ENCODE measurements around the gene ABHD8.
A peak's percentile ranks its signal among the peaks of the same experiment; 100 is the strongest.

ABHD8 gene

DNA sequence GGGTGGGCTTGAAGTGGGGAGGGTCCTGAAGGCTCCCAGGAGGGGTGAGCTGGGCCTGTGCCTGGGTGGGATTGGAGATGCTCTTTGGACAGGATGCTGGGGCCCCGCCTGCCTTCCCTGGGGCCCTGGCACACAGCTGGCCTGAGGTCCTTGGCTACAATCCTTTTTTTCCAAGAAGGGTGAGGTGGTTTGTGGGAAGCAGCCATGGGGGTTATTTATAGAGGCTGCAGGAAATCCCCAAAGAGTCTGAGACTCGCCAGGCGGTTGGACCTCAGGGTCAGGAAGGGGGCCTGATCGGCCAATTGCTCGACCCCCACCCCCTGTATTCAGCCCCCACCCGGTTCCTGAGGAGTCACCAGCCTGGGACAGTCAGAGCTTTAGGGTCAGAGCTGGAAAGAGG lies 44.1 kb upstream of the ABHD8 start:
- Histone ChIP-seq H3K27me3 (no peaks in the 10 kb centered on the region), H3K4me3 (ENCODE audit: low read depth, low read length) (no peak overlapping the region), H3K36me3 (no peaks in the 10 kb centered on the region), H3K4me1 (no peaks in the 10 kb centered on the region), H3K9me3 (no peaks in the 10 kb centered on the region)
- DNase-seq = no peak
- TF ChIP-seq, protein P1, sequence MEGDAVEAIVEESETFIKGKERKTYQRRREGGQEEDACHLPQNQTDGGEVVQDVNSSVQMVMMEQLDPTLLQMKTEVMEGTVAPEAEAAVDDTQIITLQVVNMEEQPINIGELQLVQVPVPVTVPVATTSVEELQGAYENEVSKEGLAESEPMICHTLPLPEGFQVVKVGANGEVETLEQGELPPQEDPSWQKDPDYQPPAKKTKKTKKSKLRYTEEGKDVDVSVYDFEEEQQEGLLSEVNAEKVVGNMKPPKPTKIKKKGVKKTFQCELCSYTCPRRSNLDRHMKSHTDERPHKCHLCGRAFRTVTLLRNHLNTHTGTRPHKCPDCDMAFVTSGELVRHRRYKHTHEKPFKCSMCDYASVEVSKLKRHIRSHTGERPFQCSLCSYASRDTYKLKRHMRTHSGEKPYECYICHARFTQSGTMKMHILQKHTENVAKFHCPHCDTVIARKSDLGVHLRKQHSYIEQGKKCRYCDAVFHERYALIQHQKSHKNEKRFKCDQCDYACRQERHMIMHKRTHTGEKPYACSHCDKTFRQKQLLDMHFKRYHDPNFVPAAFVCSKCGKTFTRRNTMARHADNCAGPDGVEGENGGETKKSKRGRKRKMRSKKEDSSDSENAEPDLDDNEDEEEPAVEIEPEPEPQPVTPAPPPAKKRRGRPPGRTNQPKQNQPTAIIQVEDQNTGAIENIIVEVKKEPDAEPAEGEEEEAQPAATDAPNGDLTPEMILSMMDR (IDR thresholded peaks at IDR 0.05; ENCODE audit: low read depth, low read length) = no peak

DNA sequence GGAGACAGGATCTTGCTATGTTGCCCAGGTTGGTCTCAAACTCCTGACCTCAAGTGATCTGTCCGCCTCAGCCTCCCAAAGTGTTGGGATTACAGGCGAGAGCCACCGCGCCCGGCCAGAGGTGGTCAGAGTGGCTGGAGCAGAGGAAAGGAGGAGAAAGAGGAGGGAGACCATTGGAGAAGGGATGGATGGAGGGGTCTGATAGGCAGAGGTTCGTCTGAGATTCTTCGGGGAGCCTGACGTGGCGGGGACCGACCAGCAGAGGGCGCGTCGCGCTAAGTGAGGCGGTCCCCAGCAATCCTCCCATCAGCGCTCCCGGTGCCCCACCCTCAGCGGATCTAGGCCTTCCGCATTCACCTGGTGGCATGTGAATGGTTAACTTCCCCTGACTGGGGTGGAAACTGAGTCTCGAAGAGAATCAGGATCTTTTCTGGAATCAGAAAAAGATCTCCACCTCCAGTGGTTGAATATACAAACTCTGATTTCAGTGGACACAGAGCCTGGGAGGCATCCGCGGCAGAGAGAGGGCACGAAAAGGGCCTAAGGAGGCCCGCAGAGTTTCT lies 43.0 kb upstream of the ABHD8 start:
- peak; percentile 78 for DNase-seq
- no peaks in the 10 kb centered on the region for H3K27me3 ChIP-seq
- no peak overlapping the region for H3K4me3 ChIP-seq (ENCODE audit: low read depth, low read length)
- TF ChIP-seq, protein P1 (IDR thresholded peaks at IDR 0.05; ENCODE audit: low read depth, low read length) = peak; percentile 87
- H3K9me3 ChIP-seq = no peaks in the 10 kb centered on the region
- no peaks in the 10 kb centered on the region; the same call in 1 of the 2 replicates for H3K36me3 ChIP-seq
- H3K4me1 ChIP-seq = no peaks in the 10 kb centered on the region

DNA sequence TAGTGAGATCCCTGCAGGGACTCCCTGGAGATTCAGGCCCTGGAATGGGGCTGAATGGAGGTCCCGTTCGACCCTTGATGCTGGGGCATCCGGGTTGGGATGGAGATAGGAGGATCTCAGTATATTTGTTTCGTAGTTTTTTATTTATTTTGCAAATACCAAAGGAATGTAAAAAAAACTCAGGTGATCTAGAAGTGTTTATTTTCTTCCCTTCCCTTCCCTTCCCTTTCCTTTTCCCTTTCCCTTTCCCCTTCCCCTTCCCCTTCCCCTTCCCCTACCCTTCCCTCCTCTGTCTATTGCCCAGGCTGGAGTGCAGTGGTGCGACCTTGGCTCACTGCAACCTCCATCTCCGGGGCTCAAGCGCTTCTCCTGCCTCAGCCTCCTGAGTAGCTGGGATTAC lies 38.6 kb upstream of the ABHD8 start:
- TF ChIP-seq, protein P1 (IDR thresholded peaks at IDR 0.05; ENCODE audit: low read depth, low read length) = no peak
- Histone ChIP-seq H3K36me3 (no peaks in the 10 kb centered on the region; the same call in 1 of the 2 replicates), H3K27me3 (no peaks in the 10 kb centered on the region), H3K9me3 (no peaks in the 10 kb centered on the region), H3K4me1 (no peaks in the 10 kb centered on the region), H3K4me3 (ENCODE audit: low read depth, low read length) (no peak overlapping the region)
- DNase-seq = no peak

DNA sequence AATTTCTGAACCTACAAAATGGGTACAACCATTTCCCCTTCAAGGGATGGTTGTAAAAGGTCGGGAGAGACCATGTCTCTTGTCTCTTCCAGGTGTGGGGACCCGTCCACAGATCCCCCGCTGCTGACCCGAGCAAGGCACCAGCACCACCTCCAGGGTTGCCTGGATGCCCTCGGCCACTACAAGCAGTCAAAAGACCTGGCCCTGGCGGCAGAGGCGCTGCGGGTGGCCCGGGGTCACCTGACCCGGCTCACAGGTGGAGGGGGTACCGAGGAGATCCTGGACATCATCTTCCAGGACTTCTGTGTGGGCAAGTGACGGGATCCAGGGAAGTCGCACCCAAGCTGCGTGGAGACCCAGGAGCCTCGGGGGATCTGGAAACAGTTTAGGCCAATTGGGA lies 38.2 kb upstream of the ABHD8 start:
- Histone ChIP-seq H3K4me1 (no peaks in the 10 kb centered on the region), H3K4me3 (ENCODE audit: low read depth, low read length) (no peak overlapping the region), H3K27me3 (no peaks in the 10 kb centered on the region), H3K9me3 (no peaks in the 10 kb centered on the region), H3K36me3 (no peaks in the 10 kb centered on the region; the same call in 1 of the 2 replicates)
- TF ChIP-seq, protein P1 (IDR thresholded peaks at IDR 0.05; ENCODE audit: low read depth, low read length) = no peak
- DNase-seq = no peak

DNA sequence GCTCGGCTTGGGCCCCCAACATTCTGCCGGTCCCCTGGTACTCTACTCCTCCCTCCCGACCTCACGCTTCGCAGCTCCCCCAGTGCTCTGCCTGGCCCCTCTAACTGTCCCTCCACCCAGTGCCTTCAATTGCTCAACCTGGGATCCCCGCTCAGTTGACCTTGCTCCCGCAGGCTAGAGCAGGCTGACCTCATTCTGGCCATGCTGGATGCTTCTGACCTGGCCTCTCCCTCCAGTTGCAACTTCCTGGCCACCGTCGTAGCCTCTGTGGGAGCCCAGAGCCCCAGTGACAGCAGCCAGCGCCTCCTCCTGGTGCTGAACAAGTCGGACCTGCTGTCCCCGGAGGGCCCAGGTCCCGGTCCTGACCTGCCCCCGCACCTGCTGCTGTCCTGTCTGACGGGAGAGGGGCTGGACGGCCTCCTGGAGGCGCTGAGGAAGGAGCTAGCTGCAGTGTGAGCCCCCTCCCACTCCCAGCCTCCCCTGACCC lies 37.7 kb upstream of the ABHD8 start:
- TF ChIP-seq, protein P1 (IDR thresholded peaks at IDR 0.05; ENCODE audit: low read depth, low read length) = no peak
- Histone ChIP-seq H3K4me1 (no peaks in the 10 kb centered on the region), H3K36me3 (no peaks in the 10 kb centered on the region; the same call in 1 of the 2 replicates), H3K4me3 (ENCODE audit: low read depth, low read length) (no peak overlapping the region), H3K9me3 (no peaks in the 10 kb centered on the region), H3K27me3 (no peaks in the 10 kb centered on the region)
- no peak for DNase-seq

DNA sequence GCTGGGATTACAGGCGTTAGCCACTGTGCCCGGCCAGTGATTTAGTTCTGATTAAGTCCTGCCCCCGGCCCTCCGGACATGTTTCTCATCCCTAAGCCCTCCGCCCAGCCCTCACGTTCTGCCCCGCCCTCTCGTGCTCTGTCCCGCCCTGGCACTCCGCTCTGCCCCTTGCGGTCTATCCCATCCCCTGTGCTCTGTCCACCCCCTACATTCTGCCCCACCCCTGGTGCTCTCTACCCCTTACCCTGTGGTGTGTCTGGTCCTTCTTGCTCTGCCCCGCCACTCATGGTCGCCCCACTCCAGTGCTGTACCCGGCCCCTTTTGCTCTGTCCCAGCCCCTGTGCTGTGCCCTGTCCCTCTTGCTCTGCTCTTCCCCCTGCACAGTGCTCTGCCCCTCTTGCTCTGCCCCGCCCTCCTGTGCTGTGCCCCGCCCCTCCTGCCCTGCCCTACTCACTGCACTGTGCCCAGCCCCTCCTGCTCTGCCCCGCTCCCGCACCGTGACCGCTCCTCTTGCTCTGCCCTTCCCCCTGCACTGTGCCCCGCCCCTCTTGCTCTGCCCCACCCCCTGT lies 37.2 kb upstream of the ABHD8 start:
- Histone ChIP-seq H3K27me3 (no peaks in the 10 kb centered on the region), H3K4me1 (no peaks in the 10 kb centered on the region), H3K4me3 (ENCODE audit: low read depth, low read length) (no peak overlapping the region), H3K9me3 (no peaks in the 10 kb centered on the region), H3K36me3 (no peaks in the 10 kb centered on the region; the same call in 1 of the 2 replicates)
- DNase-seq = no peak
- TF ChIP-seq, protein P1 (IDR thresholded peaks at IDR 0.05; ENCODE audit: low read depth, low read length) = no peak
